KG1 (cell line): Measurements from ENCODE around the gene ZNF786.
A peak's percentile ranks its signal among the peaks of the same experiment; 100 is the strongest.
"Not testable (repeated sequence)": the region's sequence is repeated elsewhere in the genome, so short reads cannot be mapped to it uniquely, and the experiment has no call there.

ENCODE experiments used
- DNase-seq: peaks from one replicate; lab custom pipeline; 2025; lab: John Stamatoyannopoulos, UW

The ZNF786 gene

GRCh38 chr7:149030439-149030838 lies 60.1 kb downstream of the ZNF786 start:
- DNase-seq, result not testable (repeated sequence)

GRCh38 chr7:149028346-149029109 lies 62.0 kb downstream of the ZNF786 start, which contains the start of gene PDIA4:
PDIA4 (minus strand) TSS chr7:149028505; CDS start chr7:149028408, 97 bp downstream.
- peak; percentile 71 for DNase-seq

GRCh38 chr7:149027611-149028345 lies 62.7 kb downstream of the ZNF786 start:
- no peak for DNase-seq

- DNase-seq, result no peak
These were observed 63.5 kb downstream of the ZNF786 start for GRCh38 chr7:149027055-149027454.

GRCh38 chr7:149023662-149024061 lies 66.9 kb downstream of the ZNF786 start:
- no peak for DNase-seq

DNA sequence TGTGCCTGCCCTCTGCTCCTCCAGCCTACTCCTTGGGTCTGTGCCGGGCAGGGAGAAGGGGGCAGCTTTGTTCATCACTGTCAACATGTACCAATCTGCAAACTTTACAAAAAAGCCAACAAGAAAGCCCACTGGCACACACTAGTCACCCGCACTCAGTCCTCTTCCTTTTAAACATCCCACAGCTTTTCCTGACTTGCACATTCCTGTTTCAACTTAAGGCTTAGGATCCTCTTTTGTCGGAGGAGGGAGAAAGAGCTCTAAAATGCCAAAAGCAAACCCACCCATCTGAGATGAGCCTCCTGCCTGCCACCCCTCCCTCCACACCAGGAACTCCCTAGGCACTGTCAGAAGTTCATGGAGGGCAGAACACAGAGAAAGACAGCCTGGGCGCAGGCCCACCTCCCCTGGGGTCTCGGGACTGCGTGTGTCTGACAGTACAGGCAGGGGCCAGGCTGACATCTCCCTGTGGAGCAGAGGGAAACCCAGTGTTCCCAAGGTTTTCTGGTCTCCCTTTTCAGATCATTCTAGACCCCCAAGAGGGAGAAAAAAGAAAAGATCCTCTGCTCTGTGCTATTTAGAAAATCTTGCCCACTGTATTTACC lies 67.7 kb downstream of the ZNF786 start:
- DNase-seq, result no peak

GRCh38 chr7:149021725-149022062 lies 68.8 kb downstream of the ZNF786 start:
- no peak for DNase-seq

GRCh38 chr7:149020483-149020882 lies 70.0 kb downstream of the ZNF786 start:
- no peak for DNase-seq
